Measurements from ENCODE around the gene TMPRSS9.
"Not testable (repeated sequence)": the region's sequence is repeated elsewhere in the genome, so short reads cannot be mapped to it uniquely, and the experiment has no call there.

TMPRSS9 gene

GRCh38 chr19:2362970-2363300, 2.9 kb downstream of the TMPRSS9 start:
- no peak for DNase-seq

- DNase-seq = no peak
Observed at GRCh38 chr19:2363419-2363818, 3.4 kb downstream of the TMPRSS9 start.

- no peak for DNase-seq
Observed at GRCh38 chr19:2365201-2365970, 5.3 kb downstream of the TMPRSS9 start.

GRCh38 chr19:2371656-2372055, 11.6 kb downstream of the TMPRSS9 start:
- no peak for DNase-seq

GRCh38 chr19:2372076-2372612, 12.1 kb downstream of the TMPRSS9 start:
- DNase-seq = no peak

GRCh38 chr19:2374808-2375207, 14.7 kb downstream of the TMPRSS9 start:
- no peak for DNase-seq

- DNase-seq = no peak
Observed at GRCh38 chr19:2375353-2376121, 15.5 kb downstream of the TMPRSS9 start.

GRCh38 chr19:2376784-2377519, 16.9 kb downstream of the TMPRSS9 start:
- no peak for DNase-seq

GRCh38 chr19:2380567-2380966, 20.5 kb downstream of the TMPRSS9 start:
- DNase-seq = no peak

- DNase-seq = no peak
Observed at GRCh38 chr19:2381148-2381820, 21.2 kb downstream of the TMPRSS9 start.

GRCh38 chr19:2382530-2383222, 22.6 kb downstream of the TMPRSS9 start:
- no peak for DNase-seq

GRCh38 chr19:2385053-2385721, 25.1 kb downstream of the TMPRSS9 start:
- DNase-seq = no peak

- no peak for DNase-seq
Observed at GRCh38 chr19:2387367-2388288, 27.6 kb downstream of the TMPRSS9 start.

GRCh38 chr19:2389594-2389993, 29.5 kb downstream of the TMPRSS9 start:
- no peak for DNase-seq

GRCh38 chr19:2391118-2391725, 31.2 kb downstream of the TMPRSS9 start:
- DNase-seq = no peak

GRCh38 chr19:2392366-2392765, 32.3 kb downstream of the TMPRSS9 start:
- DNase-seq = no peak

GRCh38 chr19:2392899-2393298, 32.8 kb downstream of the TMPRSS9 start:
- DNase-seq = not testable (repeated sequence)

GRCh38 chr19:2394054-2394441, 34.0 kb downstream of the TMPRSS9 start:
- DNase-seq = no peak

- DNase-seq = no peak
Observed at GRCh38 chr19:2394442-2395292, 34.6 kb downstream of the TMPRSS9 start.

All from NCI-H510A (cell line).